Activated CD8-positive, alpha-beta T cell treated with anti-CD3 and anti-CD28 coated beads, Interleukin-2, amount 10 ng/mL, durations not matched to agents 7 days and 5 days (primary cell): ENCODE data around the gene CTSG. TPM values are rescaled to one million over a fixed set of nuclear protein-coding genes. Genes with fewer than 3 reads are reported as not detected.

ENCODE experiments used
- ATAC-seq: fragments of 150-1000 bp; cut with Tn5 transposase; one replicate; pipeline ENCODE4 v1.10.0; 2021; ENCODE audit warnings: moderate library complexity
- CTCF ChIA-PET: fragments of 350-600 bp; sonication (Branson Sonifier 250); formaldehyde crosslinking; loops from one replicate; lab custom pipeline; 2021; ENCODE audit warnings: antibody characterized with exemption; lab: Charles Lee
- POLR2A ChIA-PET: fragments of 350-600 bp; sonication (Branson Sonifier 250); formaldehyde crosslinking; loops from one replicate; lab custom pipeline; 2021; ENCODE audit warnings: antibody characterized with exemption; lab: Charles Lee
- DNase-seq: peaks from one replicate; pipeline ENCODE4 v3.0.0-alpha.2; 2020
- H3K27ac Mint-ChIP-seq: one replicate; pipeline ENCODE4 v1.8.0; 2021; ENCODE audit warnings: mild to moderate bottlenecking, mixed read lengths
- H3K27me3 Mint-ChIP-seq: one replicate; pipeline ENCODE4 v1.8.0; 2021; ENCODE audit warnings: low read depth, mixed read lengths
- H3K36me3 Mint-ChIP-seq: one replicate; pipeline ENCODE4 v1.8.0; 2021; ENCODE audit warnings: low read depth, mixed read lengths
- H3K4me1 Mint-ChIP-seq: one replicate; pipeline ENCODE4 v1.8.0; 2021; ENCODE audit warnings: low read depth, mixed read lengths
- H3K4me3 Mint-ChIP-seq: one replicate; pipeline ENCODE4 v1.8.0; 2021; ENCODE audit warnings: mild to moderate bottlenecking, mixed read lengths
- H3K9me3 Mint-ChIP-seq: one replicate; pipeline ENCODE4 v1.8.0; 2022; ENCODE audit warnings: mixed read lengths; ENCODE audit not compliant: insufficient read depth
- total RNA-seq, 2 experiments: library from RNA; stranded (reverse); gene quantifications; one replicate each; pipeline ENCODE4 v1.2.3, GENCODE V29; 2021

The CTSG gene
- under 1 TPM; 0.32 to 0.47 TPM for total RNA-seq

- peak within 1 kb of the TSS; percentile 16 for H3K27ac Mint-ChIP-seq
- POLR2A ChIA-PET: no interaction called here
- H3K36me3 Mint-ChIP-seq: no peaks in the 10 kb centered on the region
- peaks cover 20% of the 10 kb centered on the region for H3K27me3 Mint-ChIP-seq
- no peak for ATAC-seq
- H3K4me1 Mint-ChIP-seq: peaks cover 11% of the 10 kb centered on the region
- DNase-seq: no peak
- no peaks in the 10 kb centered on the region for H3K9me3 Mint-ChIP-seq
- H3K4me3 Mint-ChIP-seq: no peak within 1 kb of the TSS
- CTCF ChIA-PET: no interaction called here
Observed at GRCh38 chr14:24576182-24576581, at the start of gene CTSG. TSS of gene CTSG (minus strand) at chr14:24576250. CDS start at chr14:24576223, 27 bp downstream.

GRCh38 chr14:24613747-24614146 is 37.7 kb upstream of the CTSG start:
- POLR2A ChIA-PET: interaction anchor here (0.9 to 1.0 kb wide), 2 partner anchors 8 to 61 kb away, joined by 3 to 4 read pairs; no protein-coding TSS in a partner anchor
- ATAC-seq: no peak

GRCh38 chr14:24613241-24613640 is 37.2 kb upstream of the CTSG start:
- ATAC-seq: no peak
- no peak for DNase-seq
- H3K4me3 Mint-ChIP-seq: no peak overlapping the region
- no peaks in the 10 kb centered on the region for H3K27me3 Mint-ChIP-seq
- H3K4me1 Mint-ChIP-seq: peaks cover 52% of the 10 kb centered on the region
- peak overlapping the region; percentile 33 for H3K27ac Mint-ChIP-seq
- peaks cover 9% of the 10 kb centered on the region for H3K36me3 Mint-ChIP-seq
- POLR2A ChIA-PET: interaction anchor here (1.0 to 1.2 kb wide), 2 partner anchors 20 to 61 kb away, joined by 4 read pairs; partner anchors contain the start of gene GZMB
- H3K9me3 Mint-ChIP-seq: peaks cover 2% of the 10 kb centered on the region
- CTCF ChIA-PET: interaction anchor here (1.5 to 3.2 kb wide), 3 partner anchors 20 to 97 kb away, joined by 5 to 15 read pairs (median 9); partner anchors contain the start of gene GZMB

More at GRCh38 chr14:24613747-24614146, 37.7 kb upstream of the CTSG start:
- Mint-ChIP-seq H3K27me3 (no peaks in the 10 kb centered on the region), H3K4me3 (no peak overlapping the region), H3K4me1 (peaks cover 47% of the 10 kb centered on the region), H3K27ac (peak overlapping the region; percentile 33), H3K36me3 (peaks cover 13% of the 10 kb centered on the region), H3K9me3 (peaks cover 5% of the 10 kb centered on the region)
- CTCF ChIA-PET: interaction anchor here (1.5 to 3.2 kb wide), 3 partner anchors 20 to 96 kb away, joined by 5 to 15 read pairs (median 9); partner anchors contain the start of gene GZMB
- DNase-seq: no peak

- no peaks in the 10 kb centered on the region for H3K9me3 Mint-ChIP-seq
- no peaks in the 10 kb centered on the region for H3K27me3 Mint-ChIP-seq
- H3K4me3 Mint-ChIP-seq: no peak overlapping the region
- CTCF ChIA-PET: interaction anchor here (1.2 to 2.9 kb wide), 4 partner anchors 16 to 67 kb away, joined by 4 to 15 read pairs (median 6); partner anchors contain the start of gene GZMB
- H3K36me3 Mint-ChIP-seq: peaks cover 5% of the 10 kb centered on the region
- no peak overlapping the region for H3K27ac Mint-ChIP-seq
- DNase-seq (no peak), ATAC-seq (no peak)
- peaks cover 62% of the 10 kb centered on the region for H3K4me1 Mint-ChIP-seq
- POLR2A ChIA-PET: interaction anchor here (1.1 to 1.2 kb wide), 2 partner anchors 10 to 22 kb away, joined by 4 read pairs; partner anchors contain the start of gene GZMB
Observed at GRCh38 chr14:24612196-24612595, 36.1 kb upstream of the CTSG start.

- Mint-ChIP-seq H3K36me3 (peaks cover 9% of the 10 kb centered on the region), H3K27me3 (no peaks in the 10 kb centered on the region), H3K4me1 (peaks cover 86% of the 10 kb centered on the region), H3K4me3 (peak within 1 kb of the TSS; percentile 24), H3K27ac (peak within 1 kb of the TSS; percentile 86), H3K9me3 (no peaks in the 10 kb centered on the region)
- ChIA-PET CTCF (interaction anchor here (0.7 to 9.9 kb wide), 11 partner anchors 10 to 100 kb away, joined by 3 to 90 read pairs (median 9); partner anchors contain the start of gene GZMB), POLR2A (interaction anchor here (1.2 to 3.4 kb wide), 4 partner anchors 17 to 65 kb away, joined by 3 to 20 read pairs (median 4); partner anchors contain the start of gene GZMB)
- ATAC-seq (peak; percentile 49), DNase-seq (peak; percentile 45)
Observed at GRCh38 chr14:24609655-24610344, 33.8 kb upstream of the CTSG start, which contains the start of gene GZMH. TSS of gene GZMH (minus strand) at chr14:24609685. CDS start at chr14:24609613, 72 bp downstream.

- no peaks in the 10 kb centered on the region for H3K27me3 Mint-ChIP-seq
- ChIA-PET CTCF (interaction anchor here (0.8 to 9.9 kb wide), 13 partner anchors 8 to 198 kb away, joined by 3 to 90 read pairs (median 9); partner anchors contain the start of gene GZMB), POLR2A (interaction anchor here (1.0 to 3.4 kb wide), 5 partner anchors 19 to 85 kb away, joined by 3 to 20 read pairs (median 3); partner anchors contain the start of gene GZMB)
- H3K4me1 Mint-ChIP-seq: peaks cover 73% of the 10 kb centered on the region
- peak overlapping the region; percentile 72 for H3K4me3 Mint-ChIP-seq
- H3K9me3 Mint-ChIP-seq: no peaks in the 10 kb centered on the region
- ATAC-seq (no peak), DNase-seq (no peak)
- peak overlapping the region; percentile 93 for H3K27ac Mint-ChIP-seq
- H3K36me3 Mint-ChIP-seq: peaks cover 9% of the 10 kb centered on the region
Observed at GRCh38 chr14:24607635-24608514, 31.8 kb upstream of the CTSG start.

- Mint-ChIP-seq H3K27me3 (no peaks in the 10 kb centered on the region), H3K27ac (peak overlapping the region; percentile 93), H3K36me3 (peaks cover 7% of the 10 kb centered on the region), H3K4me3 (peak overlapping the region; percentile 72), H3K4me1 (peaks cover 65% of the 10 kb centered on the region), H3K9me3 (no peaks in the 10 kb centered on the region)
- CTCF ChIA-PET: interaction anchor here (1.7 to 9.9 kb wide), 11 partner anchors 8 to 164 kb away, joined by 6 to 90 read pairs (median 13); partner anchors contain the start of genes GZMB and SDR39U1
- no peak for DNase-seq
- ATAC-seq: peak; percentile 59
- POLR2A ChIA-PET: no interaction called here
Observed at GRCh38 chr14:24607081-24607480, 31.0 kb upstream of the CTSG start.

GRCh38 chr14:24606297-24606696 is 30.2 kb upstream of the CTSG start:
- CTCF ChIA-PET: interaction anchor here (0.8 to 9.9 kb wide), 30 partner anchors 9 to 175 kb away, joined by 3 to 90 read pairs (median 7); partner anchors contain the start of genes GZMB and SDR39U1

GRCh38 chr14:24605435-24606190 is 29.6 kb upstream of the CTSG start:
- ChIA-PET POLR2A (interaction anchor here (0.7 to 1.2 kb wide), 2 partner anchors 8 to 68 kb away, joined by 3 to 6 read pairs; no protein-coding TSS in a partner anchor), CTCF (interaction anchor here (0.8 to 9.9 kb wide), 31 partner anchors 10 to 174 kb away, joined by 3 to 90 read pairs (median 7); partner anchors contain the start of genes GZMB and SDR39U1)
- peak; percentile 87 for DNase-seq
- Mint-ChIP-seq H3K4me3 (peak overlapping the region; percentile 72), H3K4me1 (peaks cover 58% of the 10 kb centered on the region), H3K36me3 (peaks cover 8% of the 10 kb centered on the region), H3K27ac (peak overlapping the region; percentile 93), H3K9me3 (no peaks in the 10 kb centered on the region), H3K27me3 (peaks cover 2% of the 10 kb centered on the region)
- peak; percentile 89 for ATAC-seq

More at GRCh38 chr14:24606297-24606696, 30.2 kb upstream of the CTSG start:
- POLR2A ChIA-PET: interaction anchor here (1.2 kb wide), 1 partner anchor 67 kb away, joined by 6 read pairs; no protein-coding TSS in a partner anchor
- peak overlapping the region; percentile 72 for H3K4me3 Mint-ChIP-seq
- ATAC-seq (no peak), DNase-seq (no peak)
- H3K27me3 Mint-ChIP-seq: no peaks in the 10 kb centered on the region
- no peaks in the 10 kb centered on the region for H3K9me3 Mint-ChIP-seq
- H3K27ac Mint-ChIP-seq: peak overlapping the region; percentile 93
- H3K36me3 Mint-ChIP-seq: peaks cover 7% of the 10 kb centered on the region
- peaks cover 60% of the 10 kb centered on the region for H3K4me1 Mint-ChIP-seq

GRCh38 chr14:24597403-24597802 is 21.4 kb upstream of the CTSG start:
- Mint-ChIP-seq H3K9me3 (peaks cover 5% of the 10 kb centered on the region), H3K36me3 (peaks cover 30% of the 10 kb centered on the region), H3K4me3 (no peak overlapping the region), H3K27me3 (peaks cover 8% of the 10 kb centered on the region), H3K4me1 (peaks cover 13% of the 10 kb centered on the region), H3K27ac (no peak overlapping the region)
- DNase-seq (no peak), ATAC-seq (no peak)
- ChIA-PET CTCF (no interaction called here), POLR2A (no interaction called here)
